Breast epithelium (tissue), 4 donors: Measurements from ENCODE around the gene IGF2BP1. TPM values are rescaled to one million over a fixed set of nuclear protein-coding genes. Genes with fewer than 3 reads are reported as not detected.

ENCODE experiments used
- DNase-seq, 2 donors: peaks; one replicate each; pipeline ENCODE4 v3.0.0-alpha.2; 2019; ENCODE audit warnings: low spot score in 2 of 2
- H3K27ac ChIP-seq, 2 donors: fragments of 200-600 bp; sonication (generic) in 1 of 2; one replicate each; pipeline ENCODE4 v1.5.1; 2016 to 2019; ENCODE audit warnings: mild to moderate bottlenecking in 1 of 2
- H3K27me3 ChIP-seq, 2 donors: fragments of 200-600 bp; sonication (generic) in 1 of 2; one replicate each; pipeline versions ENCODE4 v1.5.1 to v1.6.0; 2017 to 2019; ENCODE audit warnings: control low read depth in 1 of 2, mild to moderate bottlenecking in 1 of 2
- H3K36me3 ChIP-seq: fragments of 200-600 bp; one replicate; pipeline ENCODE4 v1.5.1; 2019
- H3K4me1 ChIP-seq, 2 donors: fragments of 200-600 bp; sonication (generic); one replicate each; pipeline ENCODE4 v1.5.1; 2016 to 2019; ENCODE audit warnings: control low read depth in 1 of 2
- H3K4me3 ChIP-seq, 3 donors: fragments of 200-600 bp; sonication (generic); 1 replicate in 2 of 3; 2 replicates in 1 of 3; pipeline ENCODE4 v1.5.1; 2016 to 2019; ENCODE audit warnings: mild to moderate bottlenecking in 3 of 3, moderate library complexity in 2 of 3
- H3K9me3 ChIP-seq, 2 donors: fragments of 200-600 bp; sonication (generic) in 1 of 2; one replicate each; pipeline ENCODE4 v1.5.1; 2016 to 2019; ENCODE audit warnings: control low read depth in 1 of 2
- CTCF ChIP-seq, 3 donors: fragments of 450-650 bp; IDR thresholded peaks; one replicate each; pipeline ENCODE4 v1.5.1; 2016 to 2017; ENCODE audit warnings: antibody characterized with exemption in 3 of 3, mild to moderate bottlenecking in 3 of 3, moderate library complexity in 3 of 3
- POLR2A ChIP-seq: fragments of 450-650 bp; IDR thresholded peaks from one replicate; pipeline ENCODE4 v1.6.1; 2016; ENCODE audit warnings: antibody characterized with exemption, mild to moderate bottlenecking, moderate library complexity
- POLR2AphosphoS5 ChIP-seq, 3 donors: sonication (generic); formaldehyde crosslinking; IDR thresholded peaks; one replicate each; pipeline ENCODE4 v1.6.1; 2017; ENCODE audit warnings: antibody characterized with exemption in 3 of 3
- intact Hi-C: fragments of 100-400 bp; cut with DNase I; formaldehyde crosslinking; loops from one replicate; pipeline ENCODE4 v1.15.1; 2023; ENCODE audit warnings: low total_unique reads
- total RNA-seq, 3 donors: library from RNA; depleted of rRNA; stranded (reverse); fragments of >200 nt; gene quantifications; one replicate each; pipeline ENCODE4 v1.1.0, GENCODE V29; 2016

IGF2BP1 gene
- total RNA-seq, 3 donors from 2014 or later = not detected

GRCh38 chr17:49050611-49051010 lies 53.4 kb downstream of the IGF2BP1 start:
- intact Hi-C loops = no loop called here
- H3K36me3 ChIP-seq = no peaks in the 10 kb centered on the region
- H3K9me3 ChIP-seq = no peaks in the 10 kb centered on the region
- H3K27ac ChIP-seq = no peak overlapping the region
- no peak overlapping the region for H3K4me3 ChIP-seq
- H3K4me1 ChIP-seq = no peaks in the 10 kb centered on the region
- TF ChIP-seq CTCF (IDR thresholded peaks at IDR 0.05) (no peak), POLR2AphosphoS5 (IDR thresholded peaks at IDR 0.05) (no peak), POLR2A (no peak)
- peaks cover 0 to 4% of the 10 kb centered on the region in 2 donors for H3K27me3 ChIP-seq
- DNase-seq = no peak

GRCh38 chr17:49051269-49051668 lies 54.1 kb downstream of the IGF2BP1 start:
- intact Hi-C loops = no loop called here
- Histone ChIP-seq H3K27ac (no peak overlapping the region), H3K27me3 (peaks cover 0 to 4% of the 10 kb centered on the region in 2 donors), H3K9me3 (no peaks in the 10 kb centered on the region), H3K4me1 (no peaks in the 10 kb centered on the region), H3K36me3 (no peaks in the 10 kb centered on the region), H3K4me3 (no peak overlapping the region)
- DNase-seq = no peak
- TF ChIP-seq POLR2A (no peak), POLR2AphosphoS5 (IDR thresholded peaks at IDR 0.05) (no peak), CTCF (IDR thresholded peaks at IDR 0.05) (no peak)

DNA sequence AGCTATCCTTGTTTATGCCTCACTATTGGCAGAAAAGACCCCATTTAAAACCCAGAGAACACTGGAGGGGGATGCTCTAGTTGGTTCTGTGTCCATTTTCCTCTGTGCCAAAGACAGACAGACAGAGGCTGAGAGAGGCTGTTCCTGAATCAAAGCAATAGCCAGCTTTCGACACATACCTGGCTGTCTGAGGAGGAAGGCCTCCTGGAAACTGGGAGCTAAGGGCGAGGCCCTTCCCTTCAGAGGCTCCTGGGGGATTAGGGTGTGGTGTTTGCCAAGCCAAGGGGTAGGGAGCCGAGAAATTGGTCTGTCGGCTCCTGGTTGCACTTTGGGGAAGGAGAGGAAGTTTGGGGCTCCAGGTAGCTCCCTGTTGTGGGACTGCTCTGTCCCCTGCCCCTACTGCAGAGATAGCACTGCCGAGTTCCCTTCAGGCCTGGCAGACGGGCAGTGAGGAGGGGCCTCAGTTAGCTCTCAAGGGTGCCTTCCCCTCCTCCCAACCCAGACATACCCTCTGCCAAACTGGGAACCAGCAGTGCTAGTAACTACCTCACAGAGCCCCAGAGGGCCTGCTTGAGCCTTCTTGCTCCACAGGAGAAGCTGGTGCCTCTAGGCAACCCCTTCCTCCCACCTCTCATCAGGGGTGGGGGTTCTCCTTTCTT lies 56.1 kb downstream of the IGF2BP1 start:
- intact Hi-C loops = no loop called here
- DNase-seq = no peak
- Histone ChIP-seq H3K27ac (no peak overlapping the region), H3K27me3 (peaks cover 0 to 4% of the 10 kb centered on the region in 2 donors), H3K36me3 (no peaks in the 10 kb centered on the region), H3K4me1 (no peaks in the 10 kb centered on the region), H3K9me3 (no peaks in the 10 kb centered on the region), H3K4me3 (no peak overlapping the region)
- TF ChIP-seq POLR2AphosphoS5 (IDR thresholded peaks at IDR 0.05) (no peak), POLR2A (no peak)

- H3K27me3 ChIP-seq = peaks cover 0 to 4% of the 10 kb centered on the region in 2 donors
Observed at GRCh38 chr17:49054342-49055092, 57.3 kb downstream of the IGF2BP1 start.

GRCh38 chr17:49055181-49055927 lies 58.2 kb downstream of the IGF2BP1 start:
- intact Hi-C loops = no loop called here
- no peak for DNase-seq
- Histone ChIP-seq H3K9me3 (no peaks in the 10 kb centered on the region), H3K4me3 (no peak overlapping the region), H3K27ac (no peak overlapping the region), H3K36me3 (no peaks in the 10 kb centered on the region), H3K27me3 (peaks cover 0 to 4% of the 10 kb centered on the region in 2 donors), H3K4me1 (no peaks in the 10 kb centered on the region)
- TF ChIP-seq POLR2A (no peak), POLR2AphosphoS5 (IDR thresholded peaks at IDR 0.05) (no peak), CTCF (IDR thresholded peaks at IDR 0.05) (no peak)

More at GRCh38 chr17:49054342-49055092, 57.3 kb downstream of the IGF2BP1 start:
- Histone ChIP-seq H3K36me3 (no peaks in the 10 kb centered on the region), H3K4me3 (no peak overlapping the region), H3K4me1 (no peaks in the 10 kb centered on the region), H3K9me3 (no peaks in the 10 kb centered on the region), H3K27ac (no peak overlapping the region)
- no peak for TF ChIP-seq CTCF (IDR thresholded peaks at IDR 0.05)
- TF ChIP-seq POLR2A = no peak
- TF ChIP-seq POLR2AphosphoS5 (IDR thresholded peaks at IDR 0.05) = no peak
- intact Hi-C loops = no loop called here
- DNase-seq = no peak
